Embryonic facial prominence (tissue), 1 donor: ENCODE results near the gene AAK1.
A peak's percentile ranks its signal among the peaks of the same experiment; 100 is the strongest.
"Not testable (repeated sequence)": the region's sequence is repeated elsewhere in the genome, so short reads cannot be mapped to it uniquely, and the experiment has no call there.

Source experiments
- DNase-seq: peaks from one replicate; pipeline ENCODE4 v3.0.0-alpha.2; 2016; ENCODE audit errors: extremely low spot score

AAK1 gene

GRCh38 chr2:69659941-69660483, 16.5 kb upstream of the AAK1 start:
- no peak for DNase-seq

GRCh38 chr2:69659349-69659748, 15.8 kb upstream of the AAK1 start:
- no peak for DNase-seq

GRCh38 chr2:69652206-69652605, 8.7 kb upstream of the AAK1 start:
- DNase-seq = no peak

- not testable (repeated sequence) for DNase-seq
Observed at GRCh38 chr2:69647196-69647595, 3.7 kb upstream of the AAK1 start.

- DNase-seq = no peak
Observed at GRCh38 chr2:69646714-69647113, 3.2 kb upstream of the AAK1 start.

GRCh38 chr2:69645921-69646320, 2.4 kb upstream of the AAK1 start:
- DNase-seq = no peak

GRCh38 chr2:69645031-69645431, 1.5 kb upstream of the AAK1 start:
- no peak for DNase-seq

- DNase-seq = no peak
Observed at GRCh38 chr2:69644506-69644979, 1.0 kb upstream of the AAK1 start.

GRCh38 chr2:69642709-69643601, 584 bp downstream of the AAK1 start:
- peak; percentile 45 for DNase-seq

- no peak for DNase-seq
Observed at GRCh38 chr2:69641887-69642708, 1.4 kb downstream of the AAK1 start.

- no peak for DNase-seq
Observed at GRCh38 chr2:69641471-69641870, 2.1 kb downstream of the AAK1 start.

GRCh38 chr2:69639266-69639665, 4.3 kb downstream of the AAK1 start:
- no peak for DNase-seq

GRCh38 chr2:69638630-69639029, 4.9 kb downstream of the AAK1 start:
- no peak for DNase-seq

GRCh38 chr2:69637923-69638322, 5.6 kb downstream of the AAK1 start:
- no peak for DNase-seq

- DNase-seq = no peak
Observed at GRCh38 chr2:69636395-69636794, 7.1 kb downstream of the AAK1 start.

GRCh38 chr2:69635432-69635831, 8.1 kb downstream of the AAK1 start:
- DNase-seq = no peak

GRCh38 chr2:69634196-69634821, 9.2 kb downstream of the AAK1 start:
- no peak for DNase-seq

GRCh38 chr2:69631402-69631801, 12.1 kb downstream of the AAK1 start:
- DNase-seq = no peak

GRCh38 chr2:69629921-69630608, 13.5 kb downstream of the AAK1 start:
- no peak for DNase-seq

- DNase-seq = no peak
Observed at GRCh38 chr2:69628325-69629021, 15.1 kb downstream of the AAK1 start.
